ENCODE data around the gene AIMP2.

Gene AIMP2

GRCh38 chr7:6022707-6023106 is 13.6 kb downstream of the AIMP2 start:
- Histone ChIP-seq H3K9ac (ENCODE audit: low read length) (no peak overlapping the region), H3K4ac (ENCODE audit: low read depth, low read length) (no peak overlapping the region), H3K4me1 (ENCODE audit: control insufficient read depth in 1 of 2, insufficient read depth in 2 of 2, low read length in 2 of 2) (peaks cover 4 to 14% of the 10 kb centered on the region in 2 experiments), H3K4me2 (ENCODE audit: low read length) (no peak overlapping the region), H3K27ac (ENCODE audit: low read depth, low read length) (no peak overlapping the region), H2AFZ (ENCODE audit: insufficient read depth, low read length, poor library complexity) (no peak overlapping the region), H4K8ac (ENCODE audit: low read depth, low read length) (no peak overlapping the region), H3K14ac (ENCODE audit: low read length) (no peak overlapping the region), H3K9me3 (ENCODE audit: insufficient read depth, low read depth, low read length) (no peaks in the 10 kb centered on the region), H3K23ac (ENCODE audit: low read length) (no peak overlapping the region), H3K18ac (ENCODE audit: low read length) (no peak overlapping the region), H2BK5ac (ENCODE audit: low read depth, low read length, poor library complexity) (no peak overlapping the region), H2BK120ac (ENCODE audit: insufficient read depth, low read length, poor library complexity) (no peak overlapping the region), H3K36me3 (ENCODE audit: control insufficient read depth in 1 of 2, insufficient read depth in 2 of 2, low read length in 2 of 2) (peaks cover 51 to 69% of the 10 kb centered on the region in 2 experiments), H4K91ac (ENCODE audit: low read depth, low read length) (no peak overlapping the region), H3K79me1 (ENCODE audit: low read length) (no peaks in the 10 kb centered on the region), H4K12ac (ENCODE audit: low read depth, low read length) (no peak overlapping the region), H3K79me2 (ENCODE audit: control insufficient read depth, insufficient read depth, low read length, poor library complexity) (no peaks in the 10 kb centered on the region), H3K27me3 (ENCODE audit: insufficient read depth, low read length) (no peaks in the 10 kb centered on the region), H2BK12ac (ENCODE audit: low read length) (no peak overlapping the region), H3K4me3 (ENCODE audit: low read depth, low read length) (no peak overlapping the region), H2AK5ac (ENCODE audit: low read length) (no peak overlapping the region)
- DNase-seq: no peak
- no CpG with 5 or more reads among the region's 3 CpGs for WGBS (ENCODE audit: extremely low coverage, insufficient coverage, insufficient read length)

- H3K23ac ChIP-seq (ENCODE audit: low read length): no peak overlapping the region
- no peak overlapping the region for H3K4ac ChIP-seq (ENCODE audit: low read depth, low read length)
- H3K27me3 ChIP-seq (ENCODE audit: insufficient read depth, low read length): no peaks in the 10 kb centered on the region
- no peak overlapping the region for H3K4me2 ChIP-seq (ENCODE audit: low read length)
- H2BK5ac ChIP-seq (ENCODE audit: low read depth, low read length, poor library complexity): no peak overlapping the region
- no peak overlapping the region for H3K4me3 ChIP-seq (ENCODE audit: low read depth, low read length)
- H3K9ac ChIP-seq (ENCODE audit: low read length): no peak overlapping the region
- H3K27ac ChIP-seq (ENCODE audit: low read depth, low read length): no peak overlapping the region
- DNase-seq: no peak
- H3K9me3 ChIP-seq (ENCODE audit: insufficient read depth, low read depth, low read length): no peaks in the 10 kb centered on the region
- H3K79me2 ChIP-seq (ENCODE audit: control insufficient read depth, insufficient read depth, low read length, poor library complexity): no peaks in the 10 kb centered on the region
- H2AK5ac ChIP-seq (ENCODE audit: low read length): no peak overlapping the region
- H3K79me1 ChIP-seq (ENCODE audit: low read length): no peaks in the 10 kb centered on the region
- no peak overlapping the region for H3K14ac ChIP-seq (ENCODE audit: low read length)
- H4K91ac ChIP-seq (ENCODE audit: low read depth, low read length): no peak overlapping the region
- no peak overlapping the region for H2BK12ac ChIP-seq (ENCODE audit: low read length)
- H4K8ac ChIP-seq (ENCODE audit: low read depth, low read length): no peak overlapping the region
- H3K36me3 ChIP-seq (ENCODE audit: control insufficient read depth in 1 of 2, insufficient read depth in 2 of 2, low read length in 2 of 2): peaks cover 51 to 70% of the 10 kb centered on the region in 2 experiments
- H2BK120ac ChIP-seq (ENCODE audit: insufficient read depth, low read length, poor library complexity): no peak overlapping the region
- peaks cover 4 to 12% of the 10 kb centered on the region in 2 experiments for H3K4me1 ChIP-seq (ENCODE audit: control insufficient read depth in 1 of 2, insufficient read depth in 2 of 2, low read length in 2 of 2)
- H4K12ac ChIP-seq (ENCODE audit: low read depth, low read length): no peak overlapping the region
- no peak overlapping the region for H2AFZ ChIP-seq (ENCODE audit: insufficient read depth, low read length, poor library complexity)
- no CpG with 5 or more reads among the region's 7 CpGs for WGBS (ENCODE audit: extremely low coverage, insufficient coverage, insufficient read length)
- H3K18ac ChIP-seq (ENCODE audit: low read length): no peak overlapping the region
Observed at GRCh38 chr7:6023974-6024435, 14.9 kb downstream of the AIMP2 start.

- Histone ChIP-seq H3K36me3 (ENCODE audit: control insufficient read depth in 1 of 2, insufficient read depth in 2 of 2, low read length in 2 of 2) (peaks cover 56 to 76% of the 10 kb centered on the region in 2 experiments), H2BK120ac (ENCODE audit: insufficient read depth, low read length, poor library complexity) (no peak overlapping the region), H4K8ac (ENCODE audit: low read depth, low read length) (peak overlapping the region; percentile 74), H4K12ac (ENCODE audit: low read depth, low read length) (peak overlapping the region; percentile 59), H3K9me3 (ENCODE audit: insufficient read depth, low read depth, low read length) (no peaks in the 10 kb centered on the region), H3K23ac (ENCODE audit: low read length) (no peak overlapping the region), H3K18ac (ENCODE audit: low read length) (peak overlapping the region; percentile 29), H2BK5ac (ENCODE audit: low read depth, low read length, poor library complexity) (no peak overlapping the region), H3K27ac (ENCODE audit: low read depth, low read length) (no peak overlapping the region), H3K79me1 (ENCODE audit: low read length) (no peaks in the 10 kb centered on the region), H3K27me3 (ENCODE audit: insufficient read depth, low read length) (no peaks in the 10 kb centered on the region), H2BK12ac (ENCODE audit: low read length) (peak overlapping the region; percentile 33), H3K9ac (ENCODE audit: low read length) (no peak overlapping the region), H3K14ac (ENCODE audit: low read length) (no peak overlapping the region), H3K4me2 (ENCODE audit: low read length) (no peak overlapping the region), H2AFZ (ENCODE audit: insufficient read depth, low read length, poor library complexity) (no peak overlapping the region), H3K4ac (ENCODE audit: low read depth, low read length) (no peak overlapping the region), H2AK5ac (ENCODE audit: low read length) (no peak overlapping the region), H3K79me2 (ENCODE audit: control insufficient read depth, insufficient read depth, low read length, poor library complexity) (no peaks in the 10 kb centered on the region), H3K4me3 (ENCODE audit: low read depth, low read length) (no peak overlapping the region), H4K91ac (ENCODE audit: low read depth, low read length) (no peak overlapping the region), H3K4me1 (ENCODE audit: control insufficient read depth in 1 of 2, insufficient read depth in 2 of 2, low read length in 2 of 2) (peaks cover 0 to 3% of the 10 kb centered on the region in 2 experiments)
- DNase-seq: no peak
- no CpG with 5 or more reads among the region's 22 CpGs for WGBS (ENCODE audit: extremely low coverage, insufficient coverage, insufficient read length)
Observed at GRCh38 chr7:6026011-6026819, 17.1 kb downstream of the AIMP2 start.

- Histone ChIP-seq H3K9ac (ENCODE audit: low read length) (no peak overlapping the region), H3K4me2 (ENCODE audit: low read length) (no peak overlapping the region), H3K79me1 (ENCODE audit: low read length) (no peaks in the 10 kb centered on the region), H2AK5ac (ENCODE audit: low read length) (no peak overlapping the region), H2AFZ (ENCODE audit: insufficient read depth, low read length, poor library complexity) (no peak overlapping the region), H2BK120ac (ENCODE audit: insufficient read depth, low read length, poor library complexity) (no peak overlapping the region), H3K4ac (ENCODE audit: low read depth, low read length) (no peak overlapping the region), H3K18ac (ENCODE audit: low read length) (no peak overlapping the region), H3K79me2 (ENCODE audit: control insufficient read depth, insufficient read depth, low read length, poor library complexity) (no peaks in the 10 kb centered on the region), H3K27ac (ENCODE audit: low read depth, low read length) (no peak overlapping the region), H4K12ac (ENCODE audit: low read depth, low read length) (no peak overlapping the region), H2BK12ac (ENCODE audit: low read length) (no peak overlapping the region), H2BK5ac (ENCODE audit: low read depth, low read length, poor library complexity) (no peak overlapping the region), H3K4me1 (ENCODE audit: control insufficient read depth in 1 of 2, insufficient read depth in 2 of 2, low read length in 2 of 2) (peaks cover 0 to 3% of the 10 kb centered on the region in 2 experiments), H3K14ac (ENCODE audit: low read length) (no peak overlapping the region), H3K27me3 (ENCODE audit: insufficient read depth, low read length) (no peaks in the 10 kb centered on the region), H3K9me3 (ENCODE audit: insufficient read depth, low read depth, low read length) (no peaks in the 10 kb centered on the region), H4K8ac (ENCODE audit: low read depth, low read length) (no peak overlapping the region), H4K91ac (ENCODE audit: low read depth, low read length) (no peak overlapping the region), H3K23ac (ENCODE audit: low read length) (no peak overlapping the region), H3K4me3 (ENCODE audit: low read depth, low read length) (no peak overlapping the region), H3K36me3 (ENCODE audit: control insufficient read depth in 1 of 2, insufficient read depth in 2 of 2, low read length in 2 of 2) (peaks cover 59 to 76% of the 10 kb centered on the region in 2 experiments)
- WGBS (ENCODE audit: extremely low coverage, insufficient coverage, insufficient read length): no CpG with 5 or more reads among the region's 12 CpGs
- no peak for DNase-seq
Observed at GRCh38 chr7:6026820-6027311, 17.8 kb downstream of the AIMP2 start.
